OCI-LY7 (cell line): Measurements from ENCODE around the gene PPFIA4. TPM values are rescaled to one million over a fixed set of nuclear protein-coding genes. Genes with fewer than 3 reads are reported as not detected.

Experiments
- BruUV-seq: library from RNA; stranded (reverse); fragments of 400-500 nt; replicated peaks from 2 replicates; lab custom pipeline; 2021; lab: Mats Ljungman, UMichigan
- CTCF ChIA-PET: fragments of 300-600 bp; sonication (Branson Sonifier 250); formaldehyde crosslinking; loops from one replicate; lab custom pipeline; 2022; ENCODE audit warnings: antibody characterized with exemption; ENCODE audit not compliant: unreplicated experiment; lab: Charles Lee
- POLR2A ChIA-PET: fragments of 300-600 bp; sonication (Branson Sonifier 250); formaldehyde crosslinking; loops from one replicate; lab custom pipeline; 2022; ENCODE audit warnings: antibody characterized with exemption; lab: Charles Lee
- DNase-seq: peaks from one replicate; pipeline ENCODE4 v3.0.0-alpha.2; 2015; ENCODE audit warnings: low spot score
- H2AFZ ChIP-seq: fragments of 200-600 bp; sonication (generic), shearing (Covaris generic); 2 replicates; pipeline ENCODE4 v1.6.1; 2014; ENCODE audit warnings: mild to moderate bottlenecking, antibody characterized with exemption, low read length, moderate library complexity
- H3K27ac ChIP-seq: fragments of 200-600 bp; sonication (generic); 2 replicates; pipeline ENCODE4 v1.5.1; 2014; ENCODE audit warnings: mixed run types, low read depth, mild to moderate bottlenecking, moderate library complexity, low read length, inconsistent platforms; ENCODE audit not compliant: poor library complexity, severe bottlenecking
- H3K36me3 ChIP-seq: fragments of 200-600 bp; sonication (generic); 2 replicates; pipeline ENCODE4 v1.6.1; 2014; ENCODE audit warnings: mild to moderate bottlenecking, antibody characterized with exemption, low read length, moderate library complexity, mixed read lengths; ENCODE audit not compliant: insufficient read depth
- H3K4me1 ChIP-seq: fragments of 200-600 bp; sonication (generic); 2 replicates; pipeline ENCODE4 v1.5.1; 2014; ENCODE audit warnings: mild to moderate bottlenecking, low read length; ENCODE audit not compliant: insufficient read depth, poor library complexity, severe bottlenecking
- H3K4me2 ChIP-seq: fragments of 200-600 bp; sonication (generic); 2 replicates; pipeline ENCODE4 v1.6.1; 2014; ENCODE audit warnings: mild to moderate bottlenecking, low read length
- H3K4me3 ChIP-seq: fragments of 200-600 bp; sonication (generic); 2 replicates; pipeline ENCODE4 v1.5.1; 2014; ENCODE audit warnings: mild to moderate bottlenecking, low read depth, low read length; ENCODE audit not compliant: poor library complexity, severe bottlenecking
- H3K79me2 ChIP-seq: fragments of 200-600 bp; sonication (generic); 2 replicates; pipeline ENCODE4 v1.6.1; 2016; ENCODE audit warnings: low read depth, mild to moderate bottlenecking, low read length, moderate library complexity, mixed read lengths; ENCODE audit not compliant: insufficient read depth
- H3K9me2 ChIP-seq: fragments of 200-600 bp; sonication (generic); 2 replicates; pipeline ENCODE4 v1.6.1; 2016; ENCODE audit warnings: mild to moderate bottlenecking, low read length, mixed read lengths; ENCODE audit not compliant: insufficient read depth
- H3K9me3 ChIP-seq: fragments of 200-600 bp; sonication (generic); 2 replicates; pipeline ENCODE4 v1.6.1; 2014; ENCODE audit warnings: mild to moderate bottlenecking, mixed run types, low read length, mixed read lengths
- H4K20me1 ChIP-seq: fragments of 200-600 bp; sonication (generic); 2 replicates; pipeline ENCODE4 v1.6.1; 2014; ENCODE audit warnings: mild to moderate bottlenecking, antibody characterized with exemption, low read length, moderate library complexity, mixed read lengths; ENCODE audit not compliant: insufficient read depth
- CTCF ChIP-seq: fragments of 200-600 bp; sonication (generic); conservative IDR thresholded peaks from 2 replicates; pipeline ENCODE4 v1.5.1; 2014; ENCODE audit warnings: mild to moderate bottlenecking, antibody characterized with exemption, low read length, moderate library complexity, mixed read lengths
- EZH2phosphoT487 ChIP-seq: fragments of 200-600 bp; sonication (generic); IDR thresholded peaks from 2 replicates; pipeline ENCODE4 v1.6.1; 2018; ENCODE audit warnings: low read depth, borderline replicate concordance, mild to moderate bottlenecking, mixed run types, antibody characterized with exemption, low read length, moderate library complexity, mixed read lengths
- intact Hi-C: fragments of 100-400 bp; cut with micrococcal nuclease; formaldehyde crosslinking; loops from one replicate; pipeline ENCODE4 v1.10.0; 2022; ENCODE audit not compliant: unreplicated experiment
- total RNA-seq, 2 experiments: library from RNA; depleted of rRNA in 1 of 2; stranded (reverse); fragments of >200 nt in 1 of 2; shearing (Covaris generic) in 1 of 2; gene quantifications; 2 replicates each; pipeline ENCODE4 v1.2.3, GENCODE V29; 2014 to 2022

Gene PPFIA4
- total RNA-seq, 2 experiments from 2014 or later: 0.03 to 2.7 TPM

GRCh38 chr1:203128431-203128715 is 102.1 kb downstream of the PPFIA4 start:
- Histone ChIP-seq H3K4me3 (no peak overlapping the region), H3K9me2 (no peaks in the 10 kb centered on the region), H3K27ac (no peak overlapping the region), H3K9me3 (no peaks in the 10 kb centered on the region), H3K4me1 (no peaks in the 10 kb centered on the region), H4K20me1 (no peaks in the 10 kb centered on the region), H3K36me3 (no peaks in the 10 kb centered on the region), H3K4me2 (no peak overlapping the region), H2AFZ (no peak overlapping the region), H3K79me2 (no peaks in the 10 kb centered on the region)
- CTCF ChIA-PET: no interaction called here
- intact Hi-C loops: no loop called here
- no TSS peak for BruUV-seq
- TF ChIP-seq EZH2phosphoT487 (no peak), CTCF (no peak)
- POLR2A ChIA-PET: no interaction called here
- no peak for DNase-seq

Other genes with a start within 250 kb of the PPFIA4 start
- gene KDM5B, start 218.1 kb upstream of the PPFIA4 start, total RNA-seq (2014; rRNA removed; shearing (Covaris generic)): not detected in 2 replicates
- gene KDM5B, start 218.1 kb upstream of the PPFIA4 start, total RNA-seq (2022): not detected in 2 replicates
- not detected in 2 replicates for gene PCAT6, start 215.5 kb upstream of the PPFIA4 start, total RNA-seq (2014; rRNA removed; shearing (Covaris generic))
- gene PCAT6, start 215.5 kb upstream of the PPFIA4 start, total RNA-seq (2022): not detected in 2 replicates
- gene RABIF, start 137.3 kb upstream of the PPFIA4 start, total RNA-seq (2014; rRNA removed; shearing (Covaris generic)): 5.2 and 7.8 TPM in 2 replicates
- gene RABIF, start 137.3 kb upstream of the PPFIA4 start, total RNA-seq (2022): 7.8 and 8.8 TPM in 2 replicates
- 33.9 and 35.7 TPM in 2 replicates for gene KLHL12, start 99.3 kb upstream of the PPFIA4 start, total RNA-seq (2014; rRNA removed; shearing (Covaris generic))
- gene KLHL12, start 99.3 kb upstream of the PPFIA4 start, total RNA-seq (2022): 46.2 and 46.5 TPM in 2 replicates
- gene ADIPOR1, start 68.2 kb upstream of the PPFIA4 start, total RNA-seq (2014; rRNA removed; shearing (Covaris generic)): 49.4 and 55.2 TPM in 2 replicates
- gene ADIPOR1, start 68.2 kb upstream of the PPFIA4 start, total RNA-seq (2022): 55.0 and 57.4 TPM in 2 replicates
- 12.8 and 14.5 TPM in 2 replicates for gene CYB5R1, start 59.2 kb upstream of the PPFIA4 start, total RNA-seq (2014; rRNA removed; shearing (Covaris generic))
- 19.3 and 22.2 TPM in 2 replicates for gene CYB5R1, start 59.2 kb upstream of the PPFIA4 start, total RNA-seq (2022)
- 92.4 and 99.3 TPM in 2 replicates for gene TMEM183A, start 19.1 kb upstream of the PPFIA4 start, total RNA-seq (2014; rRNA removed; shearing (Covaris generic))
- gene TMEM183A, start 19.1 kb upstream of the PPFIA4 start, total RNA-seq (2022): 75.5 and 83.9 TPM in 2 replicates
- gene MYOG, start 59.5 kb downstream of the PPFIA4 start, total RNA-seq (2014; rRNA removed; shearing (Covaris generic)): not detected in 2 replicates
- gene MYOG, start 59.5 kb downstream of the PPFIA4 start, total RNA-seq (2022): not detected in 2 replicates
- gene ADORA1, start 101.2 kb downstream of the PPFIA4 start, total RNA-seq (2014; rRNA removed; shearing (Covaris generic)): not detected in 2 replicates
- not detected in 2 replicates for gene ADORA1, start 101.2 kb downstream of the PPFIA4 start, total RNA-seq (2022)
- gene MYBPH, start 149.3 kb downstream of the PPFIA4 start, total RNA-seq (2014; rRNA removed; shearing (Covaris generic)): not detected in 2 replicates
- not detected in 2 replicates for gene MYBPH, start 149.3 kb downstream of the PPFIA4 start, total RNA-seq (2022)
- gene CHI3L1, start 160.2 kb downstream of the PPFIA4 start, total RNA-seq (2014; rRNA removed; shearing (Covaris generic)): not detected in 2 replicates
- gene CHI3L1, start 160.2 kb downstream of the PPFIA4 start, total RNA-seq (2022): not detected in 2 replicates
- 1.9 TPM in 2 replicates for gene CHIT1, start 203.2 kb downstream of the PPFIA4 start, total RNA-seq (2014; rRNA removed; shearing (Covaris generic))
- 3.6 and 4.6 TPM in 2 replicates for gene CHIT1, start 203.2 kb downstream of the PPFIA4 start, total RNA-seq (2022)